Astrocyte of the spinal cord (primary cell): ENCODE results near the gene ZNF496.

ENCODE experiments used
- DNase-seq: peaks from one replicate; pipeline ENCODE4 v3.0.0; 2011; ENCODE audit warnings: low read depth, low spot score
- H3K4me3 ChIP-seq: 2 replicates; pipeline ENCODE4 v1.5.1; 2011; ENCODE audit warnings: low read depth, mild to moderate bottlenecking, low read length, moderate library complexity
- in situ Hi-C: cut with HindIII; loops from 2 replicates; pipeline ENCODE4 v1.10.0; 2017; ENCODE audit warnings: low sequenced_read_pairs
- TF ChIP-seq, protein P1 (sequence below): IDR thresholded peaks from 2 replicates; pipeline ENCODE4 v1.5.1; 2012; ENCODE audit warnings: low read depth, mild to moderate bottlenecking, low read length, inconsistent platforms

Gene ZNF496

DNA sequence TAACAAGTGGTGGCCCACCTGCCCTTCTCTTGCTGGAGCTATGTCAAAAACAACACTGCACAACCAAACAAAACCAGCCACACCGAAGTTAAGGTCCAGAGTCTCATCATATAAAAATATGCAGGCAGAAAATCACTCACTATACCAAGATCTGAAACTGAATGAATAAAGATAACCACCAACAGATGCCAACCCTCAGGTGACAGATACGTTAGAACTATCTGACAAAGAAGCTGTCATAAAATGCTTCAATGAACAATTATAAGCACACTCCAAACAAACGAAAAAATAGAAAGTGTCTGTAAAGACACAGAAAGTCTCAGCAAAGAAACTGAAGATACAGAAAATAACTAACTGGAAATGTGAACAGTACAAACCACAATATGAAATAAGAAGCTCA lies 14.0 kb downstream of the ZNF496 start:
- DNase-seq: no peak
- in situ Hi-C loops: no loop called here
- TF ChIP-seq, protein P1, sequence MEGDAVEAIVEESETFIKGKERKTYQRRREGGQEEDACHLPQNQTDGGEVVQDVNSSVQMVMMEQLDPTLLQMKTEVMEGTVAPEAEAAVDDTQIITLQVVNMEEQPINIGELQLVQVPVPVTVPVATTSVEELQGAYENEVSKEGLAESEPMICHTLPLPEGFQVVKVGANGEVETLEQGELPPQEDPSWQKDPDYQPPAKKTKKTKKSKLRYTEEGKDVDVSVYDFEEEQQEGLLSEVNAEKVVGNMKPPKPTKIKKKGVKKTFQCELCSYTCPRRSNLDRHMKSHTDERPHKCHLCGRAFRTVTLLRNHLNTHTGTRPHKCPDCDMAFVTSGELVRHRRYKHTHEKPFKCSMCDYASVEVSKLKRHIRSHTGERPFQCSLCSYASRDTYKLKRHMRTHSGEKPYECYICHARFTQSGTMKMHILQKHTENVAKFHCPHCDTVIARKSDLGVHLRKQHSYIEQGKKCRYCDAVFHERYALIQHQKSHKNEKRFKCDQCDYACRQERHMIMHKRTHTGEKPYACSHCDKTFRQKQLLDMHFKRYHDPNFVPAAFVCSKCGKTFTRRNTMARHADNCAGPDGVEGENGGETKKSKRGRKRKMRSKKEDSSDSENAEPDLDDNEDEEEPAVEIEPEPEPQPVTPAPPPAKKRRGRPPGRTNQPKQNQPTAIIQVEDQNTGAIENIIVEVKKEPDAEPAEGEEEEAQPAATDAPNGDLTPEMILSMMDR: no peak
- no peak overlapping the region for H3K4me3 ChIP-seq

DNA sequence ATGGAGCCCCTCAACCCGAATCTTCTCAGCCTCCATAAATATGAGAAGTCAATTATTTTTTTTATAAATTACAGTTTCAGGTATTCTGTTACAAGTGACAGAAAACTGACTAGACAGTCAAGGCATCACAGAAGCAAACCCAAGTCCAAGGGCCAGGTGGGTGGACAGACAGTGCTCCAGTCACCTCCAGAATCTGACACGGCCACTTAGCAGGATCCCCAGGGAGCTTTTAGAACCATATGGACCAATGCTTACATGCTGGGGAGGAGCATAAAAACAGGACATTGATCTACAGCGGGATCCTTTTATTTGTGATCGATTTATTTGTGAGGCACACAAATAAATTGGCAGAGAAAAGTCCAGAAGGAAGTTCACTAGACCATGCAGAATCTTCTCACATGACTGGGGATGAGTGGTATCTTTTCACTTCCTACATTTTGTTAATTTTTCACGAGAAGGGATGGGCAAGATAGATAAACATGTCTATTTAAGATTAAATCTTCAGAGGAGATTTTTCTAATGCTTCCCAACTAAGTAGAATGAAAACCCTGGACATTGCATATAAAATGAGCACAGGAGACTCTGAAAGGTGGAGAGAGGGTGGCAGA lies 15.0 kb downstream of the ZNF496 start:
- in situ Hi-C loops: no loop called here
- TF ChIP-seq, protein P1: no peak
- DNase-seq: no peak
- H3K4me3 ChIP-seq: no peak overlapping the region

- DNase-seq: no peak
- TF ChIP-seq, protein P1: no peak
- no peak overlapping the region for H3K4me3 ChIP-seq
- in situ Hi-C loops: no loop called here
Measured at GRCh38 chr1:247304031-247304430, 27.6 kb downstream of the ZNF496 start.

DNA sequence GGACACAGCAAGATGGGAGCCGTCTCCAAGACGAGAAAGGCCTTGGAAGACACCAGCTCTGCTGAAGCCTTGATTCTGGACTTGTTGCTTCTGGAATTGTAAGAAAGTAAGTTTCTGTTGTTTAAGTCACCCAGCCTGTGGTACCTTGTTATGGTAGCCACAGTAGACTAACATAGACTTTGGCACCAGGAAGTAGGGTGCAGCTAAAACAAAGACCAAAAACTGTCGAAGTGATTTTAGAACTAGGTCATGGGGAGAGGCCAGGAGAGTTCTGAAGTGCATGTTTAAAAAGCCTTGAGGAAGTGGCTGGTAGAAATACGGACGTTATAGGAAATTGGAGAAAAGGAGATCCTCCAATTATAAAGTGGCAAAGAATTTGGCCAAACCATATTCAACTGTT lies 28.5 kb downstream of the ZNF496 start:
- no peak overlapping the region for H3K4me3 ChIP-seq

DNA sequence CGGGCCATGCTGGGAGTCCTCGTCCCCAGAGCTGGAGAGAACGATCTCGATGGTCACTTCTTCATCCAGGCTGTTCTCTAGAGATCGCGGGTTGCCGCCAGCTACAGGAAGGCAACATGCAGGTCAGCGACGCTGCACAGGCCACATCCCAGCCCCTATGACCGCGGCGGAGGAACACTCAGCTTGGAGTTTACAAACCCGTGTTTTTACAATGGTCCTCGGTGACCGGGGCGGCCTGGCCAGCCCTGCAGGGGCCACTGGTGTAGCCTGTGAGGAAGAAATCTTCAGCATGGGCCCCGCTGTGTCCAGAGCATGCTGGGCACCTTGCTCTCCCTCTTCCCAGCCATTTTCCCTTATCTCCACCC lies 30.5 kb downstream of the ZNF496 start:
- H3K4me3 ChIP-seq: no peak overlapping the region
- DNase-seq: no peak
- in situ Hi-C loops: no loop called here
- TF ChIP-seq, protein P1: no peak

More for the DNA sequence above, 28.5 kb downstream of the ZNF496 start:
- TF ChIP-seq, protein P1: no peak
- no peak for DNase-seq
- in situ Hi-C loops: no loop called here

- H3K4me3 ChIP-seq: no peak overlapping the region
- no peak for DNase-seq
- in situ Hi-C loops: no loop called here
- TF ChIP-seq, protein P1: no peak
Measured at GRCh38 chr1:247300491-247301175, 31.0 kb downstream of the ZNF496 start.
